NB4 (cell line): ENCODE results near the gene PTGER2.

Source experiments
- DNase-seq: peaks from one replicate; pipeline ENCODE4 v3.0.0; 2010; ENCODE audit warnings: low read depth
- H3K4me3 ChIP-seq: one replicate; pipeline ENCODE4 v1.5.1; 2011; ENCODE audit warnings: mild to moderate bottlenecking, low read depth, low read length, moderate library complexity
- MYC ChIP-seq: IDR thresholded peaks from 2 replicates; pipeline ENCODE4 v1.6.1; 2011; ENCODE audit warnings: low read depth, low read length
- POLR2A ChIP-seq: IDR thresholded peaks from 2 replicates; pipeline ENCODE4 v1.6.1; 2011; ENCODE audit warnings: mild to moderate bottlenecking; ENCODE audit not compliant: insufficient read length; ENCODE audit errors: extremely low read depth
- TF ChIP-seq, protein P1 (sequence below): IDR thresholded peaks from one replicate; pipeline ENCODE4 v1.5.1; 2012; ENCODE audit warnings: low read depth, low read length
- TF ChIP-seq, protein P2 (sequence below): IDR thresholded peaks from 2 replicates; pipeline ENCODE4 v1.6.1; 2011; ENCODE audit warnings: low read depth, low read length

Gene PTGER2

DNA sequence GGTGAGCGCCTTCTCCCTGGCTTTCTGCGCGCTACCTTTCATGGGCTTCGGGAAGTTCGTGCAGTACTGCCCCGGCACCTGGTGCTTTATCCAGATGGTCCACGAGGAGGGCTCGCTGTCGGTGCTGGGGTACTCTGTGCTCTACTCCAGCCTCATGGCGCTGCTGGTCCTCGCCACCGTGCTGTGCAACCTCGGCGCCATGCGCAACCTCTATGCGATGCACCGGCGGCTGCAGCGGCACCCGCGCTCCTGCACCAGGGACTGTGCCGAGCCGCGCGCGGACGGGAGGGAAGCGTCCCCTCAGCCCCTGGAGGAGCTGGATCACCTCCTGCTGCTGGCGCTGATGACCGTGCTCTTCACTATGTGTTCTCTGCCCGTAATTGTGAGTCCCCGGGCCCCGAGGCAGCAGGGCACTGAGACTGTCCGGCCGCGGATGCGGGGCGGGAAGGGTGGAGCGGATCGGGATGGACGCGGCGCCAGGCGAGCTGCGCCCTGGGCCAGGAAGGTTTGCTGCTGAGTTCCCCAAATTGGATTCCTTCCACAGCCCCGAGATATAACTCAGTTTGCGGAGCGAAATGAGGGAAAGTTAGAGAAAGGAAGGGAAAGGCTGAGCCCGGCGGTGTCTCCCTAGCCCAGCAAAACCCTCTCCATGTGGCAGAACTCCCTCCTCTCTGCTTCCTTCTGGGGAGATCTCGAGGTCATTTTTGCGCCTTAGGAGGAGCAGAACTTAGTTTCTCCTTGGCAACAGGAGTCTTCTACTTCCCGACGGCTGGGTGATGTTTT is 45.6 kb upstream of the PTGER2 start:
- H3K4me3 ChIP-seq: no peak overlapping the region
- DNase-seq: no peak
- TF ChIP-seq POLR2A: no peak
- TF ChIP-seq, protein P1, sequence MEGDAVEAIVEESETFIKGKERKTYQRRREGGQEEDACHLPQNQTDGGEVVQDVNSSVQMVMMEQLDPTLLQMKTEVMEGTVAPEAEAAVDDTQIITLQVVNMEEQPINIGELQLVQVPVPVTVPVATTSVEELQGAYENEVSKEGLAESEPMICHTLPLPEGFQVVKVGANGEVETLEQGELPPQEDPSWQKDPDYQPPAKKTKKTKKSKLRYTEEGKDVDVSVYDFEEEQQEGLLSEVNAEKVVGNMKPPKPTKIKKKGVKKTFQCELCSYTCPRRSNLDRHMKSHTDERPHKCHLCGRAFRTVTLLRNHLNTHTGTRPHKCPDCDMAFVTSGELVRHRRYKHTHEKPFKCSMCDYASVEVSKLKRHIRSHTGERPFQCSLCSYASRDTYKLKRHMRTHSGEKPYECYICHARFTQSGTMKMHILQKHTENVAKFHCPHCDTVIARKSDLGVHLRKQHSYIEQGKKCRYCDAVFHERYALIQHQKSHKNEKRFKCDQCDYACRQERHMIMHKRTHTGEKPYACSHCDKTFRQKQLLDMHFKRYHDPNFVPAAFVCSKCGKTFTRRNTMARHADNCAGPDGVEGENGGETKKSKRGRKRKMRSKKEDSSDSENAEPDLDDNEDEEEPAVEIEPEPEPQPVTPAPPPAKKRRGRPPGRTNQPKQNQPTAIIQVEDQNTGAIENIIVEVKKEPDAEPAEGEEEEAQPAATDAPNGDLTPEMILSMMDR: no peak
- no peak for TF ChIP-seq MYC
- TF ChIP-seq, protein P2, sequence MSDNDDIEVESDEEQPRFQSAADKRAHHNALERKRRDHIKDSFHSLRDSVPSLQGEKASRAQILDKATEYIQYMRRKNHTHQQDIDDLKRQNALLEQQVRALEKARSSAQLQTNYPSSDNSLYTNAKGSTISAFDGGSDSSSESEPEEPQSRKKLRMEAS: no peak

DNA sequence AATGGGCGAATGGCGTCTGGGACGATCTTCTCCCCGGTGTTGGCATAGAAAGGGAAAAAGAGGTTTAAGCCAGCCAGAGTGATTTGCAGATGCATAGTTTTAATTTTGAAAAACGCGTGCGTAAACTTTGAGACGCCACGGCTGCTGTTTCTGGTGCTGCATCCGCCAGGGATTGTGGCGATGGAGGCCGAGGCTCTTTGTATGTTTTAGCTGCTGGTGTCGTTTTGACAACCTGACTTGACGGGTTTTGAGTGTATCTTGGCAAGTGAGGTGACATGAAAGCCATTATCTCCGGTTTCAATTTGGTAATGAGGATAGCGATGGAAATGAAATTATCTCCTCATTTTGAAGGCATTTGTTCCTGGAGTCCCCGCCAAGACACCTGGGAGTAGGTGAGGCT is 45.0 kb upstream of the PTGER2 start:
- DNase-seq: no peak
- no peak overlapping the region for H3K4me3 ChIP-seq
- TF ChIP-seq POLR2A (no peak), MYC (no peak)
- TF ChIP-seq, protein P1: no peak
- TF ChIP-seq, protein P2: no peak

DNA sequence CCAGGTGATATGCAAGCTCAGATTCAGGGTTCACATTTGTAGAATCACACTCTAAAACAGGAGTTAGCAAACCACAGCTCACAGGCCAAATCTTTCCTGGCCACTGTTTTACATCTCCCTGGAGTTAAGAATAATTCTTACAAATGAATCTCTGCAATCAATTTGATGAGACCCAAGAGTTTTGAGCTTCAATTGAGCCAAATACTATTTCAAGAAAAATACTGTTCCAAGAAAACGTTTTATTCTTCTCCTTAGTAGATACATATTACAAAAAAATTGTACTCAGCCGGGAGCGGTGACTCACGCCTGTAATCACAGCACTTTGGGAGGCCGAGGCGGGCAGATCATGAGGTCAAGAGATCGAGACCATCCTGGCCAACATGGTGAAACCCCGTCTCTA is 44.1 kb upstream of the PTGER2 start:
- DNase-seq: no peak
- H3K4me3 ChIP-seq: no peak overlapping the region
- TF ChIP-seq, protein P1: no peak
- TF ChIP-seq POLR2A (no peak), MYC (no peak)
- TF ChIP-seq, protein P2: no peak

DNA sequence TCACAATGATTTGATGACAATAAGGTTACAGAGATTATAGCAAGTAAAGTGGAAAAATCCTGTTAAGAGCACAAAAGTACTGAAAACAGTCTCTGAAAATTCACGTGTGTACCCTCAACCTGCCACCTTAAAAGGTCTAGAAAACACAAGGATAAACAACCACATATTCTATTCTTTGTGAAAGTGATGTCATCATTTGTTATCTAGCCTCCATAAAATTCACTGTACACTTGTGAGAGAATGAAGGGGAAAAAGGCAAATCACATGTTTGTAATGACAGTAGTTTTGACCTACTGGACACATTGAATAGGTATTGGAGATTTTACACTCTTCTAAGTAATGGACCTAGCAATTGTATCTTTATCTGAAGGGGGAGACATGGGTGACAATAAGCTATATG is 42.6 kb upstream of the PTGER2 start:
- no peak overlapping the region for H3K4me3 ChIP-seq
- TF ChIP-seq, protein P2: no peak
- TF ChIP-seq POLR2A (no peak), MYC (no peak)
- TF ChIP-seq, protein P1: no peak
- DNase-seq: no peak

DNA sequence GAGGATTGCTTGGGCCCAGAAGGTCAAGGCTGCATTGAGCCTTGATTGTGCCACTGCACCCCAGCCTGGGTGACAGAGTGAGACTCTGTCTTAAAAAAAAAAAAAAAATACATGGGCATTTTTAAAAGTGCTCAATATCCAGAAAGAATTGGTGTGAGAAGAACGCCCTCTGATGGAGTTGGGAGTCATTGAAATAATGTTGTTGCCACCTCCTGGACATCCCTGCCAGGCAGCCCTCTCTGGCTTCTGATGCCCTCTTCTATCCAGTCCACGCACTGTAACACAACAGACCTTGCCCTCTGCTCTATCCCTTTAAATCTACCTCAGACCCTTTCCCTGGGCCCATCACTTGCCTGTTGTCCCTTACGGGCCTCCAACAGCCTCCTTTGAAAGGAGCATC is 41.7 kb upstream of the PTGER2 start:
- DNase-seq: peak; percentile 42
- TF ChIP-seq MYC: no peak
- TF ChIP-seq, protein P1: peak; percentile 4
- no peak overlapping the region for H3K4me3 ChIP-seq
